NCI-H2081 treated with DMSO at 0.1 percent for 48 hours (cell line): Measurements from ENCODE around the gene BUB3.

Experiments used
- DNase-seq: peaks from one replicate; lab custom pipeline; 2025; lab: John Stamatoyannopoulos, UW

Gene BUB3

DNA sequence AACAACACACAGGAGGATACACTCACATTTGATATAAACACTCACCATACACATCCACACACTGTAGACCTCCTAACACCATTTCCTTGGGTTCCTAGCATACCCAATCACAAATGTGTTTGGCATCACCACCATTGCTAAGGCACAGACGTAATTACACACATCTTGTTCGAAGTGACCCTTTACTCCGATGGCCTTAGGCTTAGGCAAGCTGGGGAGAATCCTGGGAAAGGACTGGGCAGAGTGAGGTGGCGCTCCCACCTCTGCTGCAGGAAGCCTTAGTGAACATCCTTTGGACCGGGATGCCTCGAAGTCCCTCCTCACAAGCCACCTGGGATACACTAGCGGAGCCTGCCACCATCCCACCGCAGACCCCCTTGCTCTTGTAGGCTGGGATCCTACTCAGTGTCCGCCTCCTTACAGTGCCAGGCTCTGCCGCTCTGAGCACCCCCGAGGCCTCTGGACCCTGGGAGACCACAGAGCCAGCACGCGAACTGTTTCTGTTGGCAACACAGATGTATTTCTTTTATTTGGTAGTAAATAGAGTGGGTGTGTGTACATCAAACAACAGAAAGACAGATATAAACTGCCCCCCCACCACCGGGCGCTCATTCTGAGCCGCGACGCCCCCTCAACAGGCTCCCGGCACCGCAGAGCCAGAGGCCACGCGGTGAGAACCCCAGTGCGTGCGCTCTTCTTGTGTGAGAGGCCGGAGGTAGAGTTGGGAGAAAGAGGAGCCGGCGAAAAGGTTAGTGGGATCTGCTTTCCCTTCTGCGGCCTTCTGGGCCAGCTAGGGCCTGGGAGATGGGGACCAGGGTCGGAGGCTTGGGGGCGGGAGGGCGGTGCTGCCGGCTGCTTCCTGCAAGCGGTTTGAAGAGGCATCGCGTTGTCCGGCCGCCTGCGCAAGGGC, 12.2 kb upstream of the BUB3 start:
- DNase-seq = no peak

DNA sequence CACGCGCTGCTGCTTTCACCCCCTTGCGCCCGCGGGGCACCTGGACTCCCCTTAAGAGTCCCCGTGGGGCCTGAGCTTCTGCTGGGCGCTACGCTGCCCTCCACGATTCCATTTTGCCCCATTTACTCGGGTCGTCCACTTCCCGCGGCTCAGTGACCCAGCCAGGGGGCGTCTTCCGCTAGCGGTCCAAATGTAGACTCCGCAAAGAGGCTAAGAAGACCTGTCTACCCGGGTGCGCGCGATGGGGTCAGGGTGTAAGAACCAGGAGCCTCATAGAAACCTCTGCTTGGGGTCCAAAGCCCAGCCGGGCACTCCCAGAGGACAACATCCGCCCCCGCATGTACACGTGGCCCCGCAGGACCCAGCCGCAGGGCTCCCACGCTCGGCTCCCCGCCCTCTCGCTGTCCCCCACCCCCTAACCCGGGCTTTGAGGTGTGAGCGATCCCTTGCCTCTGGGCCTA, 11.5 kb upstream of the BUB3 start:
- no peak for DNase-seq

DNA sequence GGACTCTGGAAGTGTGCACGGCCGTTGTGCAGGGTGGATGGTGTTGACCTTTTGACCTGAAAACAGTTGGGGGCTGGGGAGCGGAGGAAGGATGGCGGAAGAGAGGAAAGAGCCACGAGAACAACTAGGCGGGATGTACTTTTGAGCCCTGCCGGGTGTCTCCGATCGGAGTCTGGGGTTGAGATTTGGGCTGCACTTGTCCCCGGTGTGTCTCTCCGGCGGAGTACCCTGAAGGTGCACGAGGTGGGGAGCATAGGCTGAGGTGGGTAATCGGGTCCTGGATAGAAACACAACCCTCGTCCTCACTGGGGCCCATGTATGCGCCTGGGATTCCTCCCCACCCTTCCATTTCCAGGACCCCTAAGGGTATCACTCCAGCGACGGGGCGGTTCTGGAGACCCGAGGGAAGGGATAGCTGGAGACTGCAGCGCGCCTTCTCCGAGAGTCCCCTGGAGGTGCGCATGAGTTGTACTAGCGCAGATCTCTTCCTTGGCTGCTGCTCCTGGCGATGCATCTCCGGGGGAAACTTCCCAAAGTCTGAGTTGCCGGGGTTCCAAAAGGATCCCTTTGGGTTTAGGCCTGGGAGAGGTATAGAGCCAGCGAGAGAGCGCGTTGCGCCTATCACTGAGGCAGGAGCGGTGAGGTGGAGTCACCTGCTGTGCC, 10.9 kb upstream of the BUB3 start:
- DNase-seq = no peak

DNA sequence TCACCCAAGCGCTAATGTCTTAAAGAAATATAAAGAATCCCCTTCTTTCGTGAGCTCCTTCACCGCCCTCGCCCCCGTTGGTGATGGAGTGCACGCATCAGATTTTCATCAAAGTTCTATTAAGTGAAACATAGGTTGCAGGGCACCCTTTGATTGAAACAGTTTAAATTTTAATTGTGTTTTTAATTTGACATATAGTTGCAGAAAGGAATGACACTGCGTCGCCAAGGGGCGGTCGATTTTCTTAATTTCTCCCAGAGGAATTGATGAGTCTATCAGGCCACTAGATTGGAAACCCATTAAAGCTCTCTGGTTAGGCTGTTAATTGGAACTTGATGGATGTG, 10.4 kb upstream of the BUB3 start:
- no peak for DNase-seq

DNA sequence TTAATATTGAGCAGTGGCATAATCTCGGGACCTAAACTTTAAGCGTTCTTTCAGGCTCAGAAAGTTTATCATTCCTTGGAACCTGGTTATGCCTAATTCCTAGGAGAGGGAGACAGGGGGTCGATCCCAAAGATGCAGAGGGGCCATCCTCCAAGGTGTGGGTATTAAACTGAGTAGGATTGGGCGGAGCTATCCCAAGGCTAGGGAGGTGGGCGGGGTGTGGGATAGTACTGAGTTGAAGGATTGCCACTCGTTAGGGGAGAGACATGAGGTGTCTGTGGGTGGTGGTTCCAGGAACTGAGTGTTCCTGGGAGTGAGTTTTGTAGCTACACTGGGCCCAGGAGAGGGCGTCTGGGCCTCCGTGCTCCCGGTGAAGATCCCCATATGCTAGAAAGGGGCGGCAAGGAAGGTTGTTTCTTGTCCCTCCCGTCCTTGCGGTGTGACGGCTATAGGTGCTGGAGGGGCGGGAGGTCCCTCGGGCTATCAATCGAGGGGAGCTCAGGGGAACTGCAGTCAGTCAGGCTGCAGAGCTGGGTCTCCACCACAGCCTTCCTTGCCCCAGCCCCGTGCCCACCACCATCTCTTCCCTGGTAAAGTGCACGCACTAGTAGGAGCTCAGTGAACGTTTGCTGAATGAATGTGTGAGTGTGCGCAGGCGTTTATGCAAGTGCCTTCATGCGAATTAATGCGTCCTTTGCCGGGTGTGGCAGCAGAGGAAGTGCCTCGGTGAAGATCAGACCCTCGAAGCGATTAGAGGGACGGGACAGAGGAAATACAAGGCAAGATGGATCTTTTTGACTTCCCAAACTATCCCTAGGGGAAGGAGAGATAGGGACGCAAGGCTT, 9.3 kb upstream of the BUB3 start:
- no peak for DNase-seq

DNA sequence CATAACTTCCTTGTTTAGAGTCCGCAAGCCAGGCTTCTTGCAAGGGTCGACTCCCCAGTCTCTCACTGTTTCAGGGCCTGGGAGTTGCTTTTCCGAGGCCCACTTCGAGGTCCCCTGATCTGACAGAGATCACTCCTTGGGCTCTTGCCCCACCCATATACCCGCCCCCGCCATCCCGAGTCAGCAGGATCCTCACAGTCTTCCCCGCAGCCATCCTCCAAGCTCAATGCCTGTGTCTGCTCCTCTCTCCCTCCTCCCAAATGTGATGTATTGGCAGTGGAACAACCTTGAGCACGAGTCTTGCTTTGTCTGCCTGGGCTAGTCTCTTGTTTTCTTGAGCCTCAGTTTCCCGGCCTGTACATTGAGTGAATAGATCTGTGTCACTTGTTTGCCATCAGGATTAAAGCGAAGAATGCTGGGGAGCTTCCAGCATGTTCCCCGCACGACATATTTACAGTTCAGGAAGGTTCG, 8.6 kb upstream of the BUB3 start:
- no peak for DNase-seq

DNA sequence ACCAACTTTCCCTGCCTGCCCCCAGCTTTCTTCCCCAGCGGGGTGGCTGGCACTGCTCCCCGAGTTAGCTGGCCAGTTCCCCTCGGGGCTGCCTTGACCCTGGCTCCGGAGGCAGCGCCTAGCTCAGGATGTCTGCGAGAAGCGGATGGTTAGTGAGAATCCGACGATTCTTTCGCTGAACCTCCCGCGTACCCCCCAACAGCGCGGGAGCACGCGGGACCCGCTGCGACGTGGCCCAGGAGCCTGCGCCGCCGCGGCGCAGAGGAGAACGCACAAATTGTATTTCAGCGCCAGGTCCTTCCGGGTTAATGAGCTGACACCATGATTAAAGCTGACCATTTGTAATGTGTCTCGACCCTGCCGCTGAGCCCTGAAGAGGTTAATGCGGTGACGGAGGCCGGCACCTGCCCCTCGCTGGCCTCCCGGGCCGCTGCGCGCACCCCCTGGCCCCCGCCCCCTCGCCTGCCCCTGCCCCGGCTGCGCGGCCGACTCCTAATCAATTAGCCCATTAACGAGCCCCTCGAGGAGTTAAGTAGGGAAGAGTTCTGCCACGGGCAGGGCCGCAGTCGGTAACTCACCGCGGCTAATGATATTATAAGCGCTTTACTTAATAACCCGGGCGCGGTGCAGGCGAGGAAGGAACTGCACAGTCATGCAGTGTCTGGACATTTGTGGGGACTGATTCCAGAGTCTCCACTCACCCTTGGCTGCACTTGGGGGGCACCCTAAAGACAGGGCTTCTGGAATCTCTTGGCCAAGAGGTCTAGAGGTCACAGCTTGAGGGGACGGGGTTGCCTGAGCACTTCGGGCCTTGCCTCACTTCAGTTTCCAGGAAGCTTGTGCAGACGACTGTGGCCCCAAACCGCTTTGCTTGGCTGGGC, 7.9 kb upstream of the BUB3 start:
- no peak for DNase-seq

DNA sequence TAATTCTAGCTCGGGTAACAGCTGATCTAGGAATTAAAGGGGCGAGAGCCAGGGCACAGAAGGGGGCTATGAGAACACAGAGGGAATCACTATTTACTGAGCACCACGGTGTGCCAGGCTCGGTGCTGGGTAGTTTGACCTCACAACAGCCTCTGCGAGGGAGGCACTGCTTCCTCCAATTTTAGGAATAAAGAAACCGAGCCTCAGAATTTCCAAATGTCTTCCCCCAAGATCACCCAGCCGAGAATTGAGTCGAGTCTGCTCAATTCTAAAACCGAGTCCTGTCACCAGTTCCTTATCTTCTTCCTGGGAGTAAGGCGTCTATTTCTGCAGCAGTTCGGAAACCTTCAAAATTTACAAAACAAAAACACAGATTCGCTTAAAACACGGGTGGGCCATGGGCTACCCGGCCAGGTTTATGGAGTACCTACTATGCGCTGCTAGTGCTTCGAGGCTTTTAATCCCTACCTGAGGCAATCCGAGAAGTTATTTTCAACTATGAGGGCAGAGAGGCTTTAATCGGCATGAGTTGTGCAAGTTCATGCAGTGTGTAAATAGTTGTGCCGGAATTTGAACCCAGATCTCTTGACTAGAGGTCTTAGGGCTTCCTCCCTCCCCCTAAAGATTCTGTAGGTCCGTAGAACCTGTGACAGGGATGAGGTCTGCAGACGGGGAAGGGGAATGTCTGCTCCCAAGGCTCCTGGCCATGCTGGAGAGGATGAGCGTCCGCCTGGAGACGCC, 7.1 kb upstream of the BUB3 start:
- DNase-seq = no peak

DNA sequence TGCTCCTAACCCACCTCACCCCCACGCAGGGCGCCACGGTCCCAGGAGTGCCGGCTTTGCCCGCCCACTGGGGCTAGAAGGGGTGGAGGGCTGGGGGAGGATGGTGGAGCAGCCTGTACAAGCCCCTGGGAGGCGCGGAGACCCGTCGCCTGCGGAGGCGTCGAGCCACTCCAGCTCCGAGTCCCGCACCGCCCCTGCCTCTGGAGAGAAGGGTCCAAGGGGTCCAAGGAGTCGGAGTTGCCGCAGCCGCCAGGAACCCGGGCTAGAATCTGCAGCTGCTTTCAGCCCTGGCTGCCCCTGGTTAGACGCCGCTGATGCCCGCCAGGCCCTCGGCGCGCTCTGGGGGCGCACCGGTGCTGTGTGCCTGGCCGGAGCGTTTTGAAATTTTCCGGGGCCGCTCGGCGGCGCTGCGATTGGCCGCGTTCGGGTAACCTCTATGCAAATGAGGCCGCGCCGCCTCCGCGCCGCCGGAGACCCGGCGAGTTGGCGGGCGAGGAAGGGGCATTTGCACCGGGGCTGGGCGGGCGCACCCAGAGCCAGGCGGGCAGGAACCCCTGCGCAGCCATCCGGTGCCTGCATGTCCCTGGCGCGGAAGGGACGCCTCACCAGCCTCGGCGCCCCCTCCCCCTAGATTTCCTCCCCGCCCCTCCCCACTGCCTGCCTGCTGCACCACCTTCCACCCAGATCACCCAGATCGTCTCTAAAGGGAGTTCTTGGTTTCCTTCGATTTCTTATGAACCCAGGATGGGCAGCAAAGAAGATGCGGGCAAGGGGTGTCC, 6.4 kb upstream of the BUB3 start, which contains the start of gene HMX2:
TSS of gene HMX2 (plus strand) at position 502 of the 779 bp plus-strand sequence. CDS start at position 745, 243 bp downstream.
- DNase-seq = no peak

DNA sequence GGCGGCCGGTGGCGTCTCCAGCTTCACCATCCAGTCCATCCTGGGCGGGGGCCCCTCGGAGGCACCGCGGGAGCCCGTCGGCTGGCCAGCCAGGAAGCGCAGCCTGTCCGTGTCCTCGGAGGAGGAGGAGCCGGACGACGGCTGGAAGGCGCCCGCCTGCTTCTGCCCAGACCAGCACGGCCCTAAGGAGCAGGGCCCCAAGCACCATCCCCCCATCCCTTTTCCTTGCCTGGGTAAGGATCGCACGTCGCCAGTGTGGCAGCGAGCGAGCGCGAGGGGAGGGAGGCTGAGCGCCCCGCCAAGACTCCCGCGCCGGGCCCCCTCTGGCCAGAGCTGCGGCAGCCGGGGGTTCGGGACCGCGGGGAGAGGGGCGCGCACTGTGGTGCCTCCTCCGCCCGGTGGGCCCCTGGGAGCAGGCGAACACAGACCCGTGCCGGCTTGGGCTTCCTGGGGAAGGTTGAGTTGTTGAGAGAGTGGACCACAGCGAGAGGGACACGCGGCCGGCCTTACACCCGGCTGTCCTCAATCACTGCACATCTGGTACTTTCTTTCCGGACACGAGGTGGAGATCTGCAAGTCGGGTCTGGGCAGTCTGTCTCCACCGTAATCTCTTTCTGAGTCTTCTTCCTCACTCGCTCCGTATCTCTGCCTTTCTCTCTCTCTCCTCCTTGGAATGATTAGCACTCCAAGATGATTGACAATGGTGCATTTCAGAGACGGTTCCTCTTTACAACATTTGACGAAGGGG, 5.6 kb upstream of the BUB3 start:
- no peak for DNase-seq

DNA sequence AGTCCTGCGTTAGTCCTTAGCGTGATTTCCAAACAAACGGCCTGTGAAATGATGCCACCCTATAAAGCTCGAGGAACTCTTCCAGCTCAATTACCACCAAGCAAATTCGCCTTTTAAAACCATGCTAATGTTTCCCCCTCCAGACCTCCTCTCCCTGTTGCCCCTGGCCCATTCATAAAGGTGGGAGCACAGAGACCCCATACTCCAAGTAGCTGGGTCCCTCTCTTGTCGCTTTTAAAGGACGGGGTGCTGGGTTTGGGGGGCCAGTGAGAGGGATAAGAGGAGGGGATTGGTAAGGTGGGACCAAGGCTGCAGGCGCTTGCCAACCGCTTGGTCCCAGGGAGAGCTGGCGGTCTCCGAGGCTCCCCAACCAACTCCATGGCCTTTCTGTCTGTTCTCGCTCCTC, 5.0 kb upstream of the BUB3 start:
- DNase-seq = no peak

DNA sequence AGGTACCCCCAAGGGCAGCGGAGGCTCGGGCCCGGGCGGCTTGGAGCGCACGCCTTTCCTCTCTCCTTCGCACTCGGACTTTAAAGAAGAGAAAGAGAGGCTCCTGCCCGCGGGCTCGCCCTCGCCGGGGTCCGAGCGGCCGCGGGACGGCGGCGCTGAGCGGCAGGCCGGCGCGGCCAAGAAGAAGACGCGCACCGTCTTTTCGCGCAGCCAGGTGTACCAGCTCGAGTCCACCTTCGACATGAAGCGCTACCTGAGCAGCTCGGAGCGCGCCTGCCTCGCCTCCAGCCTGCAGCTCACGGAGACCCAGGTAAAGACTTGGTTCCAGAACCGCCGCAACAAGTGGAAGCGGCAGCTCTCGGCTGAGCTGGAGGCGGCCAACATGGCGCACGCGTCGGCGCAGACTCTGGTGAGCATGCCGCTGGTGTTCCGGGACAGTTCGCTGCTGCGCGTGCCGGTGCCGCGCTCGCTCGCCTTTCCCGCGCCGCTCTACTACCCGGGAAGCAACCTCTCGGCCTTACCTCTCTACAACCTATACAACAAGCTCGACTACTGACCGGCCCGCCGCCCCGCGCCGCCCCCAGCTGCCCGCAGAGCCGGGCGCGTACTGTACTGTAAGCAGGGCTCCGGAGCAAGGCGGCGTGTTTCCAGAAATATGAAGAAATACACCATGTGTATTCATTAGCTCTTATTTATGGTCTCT, 4.5 kb upstream of the BUB3 start:
- DNase-seq = no peak

DNA sequence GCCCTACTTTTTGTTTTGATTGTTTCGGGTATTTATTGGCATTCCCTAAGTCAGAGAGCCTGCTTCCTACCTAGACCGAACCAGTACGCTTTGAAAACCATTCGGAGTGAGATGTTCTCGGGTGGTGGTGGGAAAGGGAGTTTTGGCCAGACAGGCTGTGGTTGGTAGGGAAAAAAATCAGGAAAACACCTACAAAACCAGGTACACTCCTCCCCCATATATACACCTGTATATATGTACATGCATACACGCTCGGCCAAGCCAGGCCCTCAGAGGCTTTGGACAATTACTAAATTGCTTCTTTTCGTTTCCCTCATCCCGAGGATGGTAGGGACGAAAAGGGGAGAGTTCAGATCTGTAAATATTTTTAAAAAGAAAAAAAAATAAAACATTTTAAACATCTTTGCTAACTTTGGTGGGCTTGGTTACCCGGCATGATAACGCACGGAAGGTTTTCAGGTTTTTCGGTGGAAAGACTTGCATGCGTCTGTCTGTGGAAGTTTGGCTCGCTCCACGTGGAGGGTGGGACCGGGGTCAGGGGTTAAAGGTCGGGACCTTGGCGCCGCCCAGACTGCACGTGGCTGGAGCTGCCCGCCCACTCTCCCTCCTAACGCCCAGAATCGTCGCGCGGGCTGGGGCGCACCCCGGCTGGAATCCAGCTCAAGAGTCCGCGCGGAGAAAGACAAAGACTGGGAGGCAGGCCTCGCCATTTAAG, 3.8 kb upstream of the BUB3 start:
- no peak for DNase-seq

DNA sequence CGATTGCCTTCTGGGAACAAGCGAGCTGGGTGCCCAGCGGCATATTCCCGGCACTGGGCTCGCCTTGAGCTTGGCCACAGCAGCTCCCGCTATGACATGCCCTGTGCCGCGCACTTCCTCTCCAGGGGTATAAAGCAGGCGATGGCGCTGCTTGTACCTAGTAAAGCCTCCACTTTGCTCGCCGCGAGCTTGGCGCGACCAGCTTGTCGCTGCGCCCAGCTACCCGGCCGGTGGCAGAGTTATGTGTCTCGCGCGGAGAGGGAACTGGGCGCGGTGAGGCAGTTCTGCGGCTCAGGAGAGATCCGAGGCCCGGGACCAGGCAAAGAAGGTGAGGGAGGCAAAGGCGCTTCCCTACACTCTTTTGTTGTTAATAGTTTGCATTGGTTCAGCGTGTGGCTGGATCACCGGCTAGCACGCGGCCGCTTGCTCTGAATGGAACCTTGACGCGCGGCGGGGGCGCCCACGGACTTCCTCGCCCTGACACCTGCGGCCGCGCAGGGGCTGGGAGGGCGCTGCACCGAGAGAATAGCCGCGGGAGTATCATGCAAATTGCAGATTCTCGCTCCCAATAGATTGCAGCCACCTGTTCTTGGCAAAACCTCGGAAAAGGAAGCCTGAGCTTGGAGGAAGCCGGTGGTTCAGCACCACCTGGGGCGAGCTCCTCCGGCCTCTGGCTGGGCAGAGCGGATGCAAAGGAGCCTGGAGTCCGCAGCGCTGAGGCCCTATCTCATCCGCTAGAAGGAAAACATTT, 3.0 kb upstream of the BUB3 start:
- no peak for DNase-seq

DNA sequence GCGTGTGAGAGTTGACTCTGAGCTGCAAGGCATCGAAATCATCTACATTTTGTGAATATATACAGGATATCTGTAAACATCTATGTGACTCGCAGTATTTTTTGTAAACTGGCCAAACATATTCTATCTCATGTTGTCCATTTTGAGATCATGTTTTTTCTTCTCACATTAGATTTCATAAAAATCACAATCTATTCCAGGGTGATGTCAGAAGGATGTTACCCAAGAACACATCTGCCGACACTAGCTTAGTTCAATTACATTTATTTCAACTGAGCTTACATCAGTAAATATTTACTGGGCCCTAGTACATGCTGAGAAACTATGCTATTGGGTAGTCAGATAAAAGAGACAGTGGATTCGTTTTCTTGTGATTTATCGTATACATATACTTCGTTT, 2.5 kb upstream of the BUB3 start:
- DNase-seq = no peak

DNA sequence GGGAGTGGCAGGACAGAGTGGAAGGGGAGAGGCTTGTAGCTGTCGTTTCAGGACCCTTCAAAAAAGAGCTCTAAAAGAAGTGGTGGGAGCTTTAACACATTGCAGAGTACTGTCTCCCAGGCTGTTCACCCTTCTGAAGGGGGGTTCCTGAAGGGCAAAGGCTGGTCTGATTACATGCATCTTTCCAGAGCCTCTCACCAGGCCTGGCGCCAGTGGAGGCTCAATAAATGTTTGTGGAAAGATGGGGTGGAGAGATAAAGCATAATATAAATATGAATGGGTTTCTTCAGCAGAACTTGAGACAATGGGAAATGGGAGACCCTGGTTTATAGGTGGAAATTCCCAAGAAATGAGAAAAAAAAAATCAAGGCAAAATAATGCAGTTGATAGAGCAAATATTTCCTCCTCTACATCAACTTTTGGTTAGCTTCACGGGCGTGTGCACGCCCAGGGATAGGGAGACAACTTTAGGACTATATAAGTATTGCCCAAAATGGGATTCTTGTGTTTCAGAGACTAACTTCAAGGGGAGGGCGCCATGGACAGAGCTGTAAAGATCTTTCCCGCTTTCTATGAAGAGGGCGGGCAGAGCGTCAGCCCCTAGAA, 613 bp upstream of the BUB3 start:
- no peak for DNase-seq
